Inferior parietal cortex (tissue), 1 donor: ENCODE data around the gene DCP1B.

ENCODE experiments used
- DNase-seq: peaks from one replicate; pipeline ENCODE4 v3.0.0-alpha.2; 2016; ENCODE audit errors: extremely low spot score

DCP1B gene

GRCh38 chr12:1896964-1897363 is 107.3 kb downstream of the DCP1B start:
- no peak for DNase-seq
